ENCODE results near the gene SLC2A13. TPM values are rescaled to one million over a fixed set of nuclear protein-coding genes. Genes with fewer than 3 reads are reported as not detected.

The SLC2A13 gene
- total RNA-seq, 1 donor from 2014 or later = 5.6 TPM

DNA sequence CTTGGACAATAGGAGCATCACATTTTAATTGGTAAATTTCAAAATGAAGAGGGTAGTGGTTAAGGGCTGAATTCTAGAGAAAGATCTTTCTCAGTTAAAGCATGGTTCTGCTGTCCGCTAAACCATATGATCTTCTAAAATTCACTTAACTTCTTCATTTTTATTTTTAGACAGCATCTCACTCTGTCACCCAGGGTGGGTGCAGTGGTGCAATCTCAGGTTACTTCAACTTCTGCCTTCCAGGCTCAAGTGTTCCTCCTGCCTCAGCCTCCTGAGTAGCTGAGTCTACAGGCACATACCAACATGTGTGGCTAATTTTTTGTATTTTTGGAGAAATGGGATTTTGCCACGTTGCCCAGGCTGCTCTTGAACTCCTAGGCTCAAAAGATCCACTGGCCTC lies 259.6 kb downstream of the SLC2A13 start:
- Mint-ChIP-seq H3K27me3 (ENCODE audit: low read depth) (no peaks in the 10 kb centered on the region), H3K27ac (ENCODE audit: unreplicated experiment) (no peak overlapping the region), H3K4me1 (peaks cover 4% of the 10 kb centered on the region), H3K36me3 (ENCODE audit: low read depth) (peaks cover 3% of the 10 kb centered on the region), H3K9me3 (no peaks in the 10 kb centered on the region), H3K4me3 (no peak overlapping the region)
- no peak for DNase-seq (ENCODE audit: low read depth, low spot score)
- TF ChIP-seq, protein P1, sequence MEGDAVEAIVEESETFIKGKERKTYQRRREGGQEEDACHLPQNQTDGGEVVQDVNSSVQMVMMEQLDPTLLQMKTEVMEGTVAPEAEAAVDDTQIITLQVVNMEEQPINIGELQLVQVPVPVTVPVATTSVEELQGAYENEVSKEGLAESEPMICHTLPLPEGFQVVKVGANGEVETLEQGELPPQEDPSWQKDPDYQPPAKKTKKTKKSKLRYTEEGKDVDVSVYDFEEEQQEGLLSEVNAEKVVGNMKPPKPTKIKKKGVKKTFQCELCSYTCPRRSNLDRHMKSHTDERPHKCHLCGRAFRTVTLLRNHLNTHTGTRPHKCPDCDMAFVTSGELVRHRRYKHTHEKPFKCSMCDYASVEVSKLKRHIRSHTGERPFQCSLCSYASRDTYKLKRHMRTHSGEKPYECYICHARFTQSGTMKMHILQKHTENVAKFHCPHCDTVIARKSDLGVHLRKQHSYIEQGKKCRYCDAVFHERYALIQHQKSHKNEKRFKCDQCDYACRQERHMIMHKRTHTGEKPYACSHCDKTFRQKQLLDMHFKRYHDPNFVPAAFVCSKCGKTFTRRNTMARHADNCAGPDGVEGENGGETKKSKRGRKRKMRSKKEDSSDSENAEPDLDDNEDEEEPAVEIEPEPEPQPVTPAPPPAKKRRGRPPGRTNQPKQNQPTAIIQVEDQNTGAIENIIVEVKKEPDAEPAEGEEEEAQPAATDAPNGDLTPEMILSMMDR (conservative IDR thresholded peaks at IDR 0.05) = no peak

DNA sequence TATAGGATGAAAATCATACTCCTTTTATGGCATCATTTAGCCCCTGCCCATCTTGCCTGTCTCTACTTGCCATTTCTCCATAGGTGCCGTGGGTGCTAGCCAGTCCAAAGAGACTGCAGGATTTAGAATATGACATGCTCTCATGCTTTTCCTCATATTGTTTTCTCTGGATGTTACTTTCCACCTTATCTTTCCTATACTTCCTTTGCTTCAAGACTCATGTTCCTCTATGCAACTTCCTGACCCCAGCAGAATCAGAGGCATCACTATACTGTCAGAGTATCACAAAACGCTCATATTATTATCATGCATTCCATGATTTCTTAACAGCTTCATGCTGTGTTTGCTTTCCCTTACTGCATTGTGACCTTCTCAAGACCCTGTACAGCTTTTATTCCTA lies 265.5 kb downstream of the SLC2A13 start:
- no peak overlapping the region for H3K4me3 Mint-ChIP-seq
- H3K36me3 Mint-ChIP-seq (ENCODE audit: low read depth) = no peaks in the 10 kb centered on the region
- H3K27me3 Mint-ChIP-seq (ENCODE audit: low read depth) = no peaks in the 10 kb centered on the region
- H3K9me3 Mint-ChIP-seq = no peaks in the 10 kb centered on the region
- H3K4me1 Mint-ChIP-seq = no peaks in the 10 kb centered on the region
- no peak overlapping the region for H3K27ac Mint-ChIP-seq (ENCODE audit: unreplicated experiment)
- TF ChIP-seq, protein P1 (conservative IDR thresholded peaks at IDR 0.05) = no peak
- DNase-seq (ENCODE audit: low read depth, low spot score) = no peak

- Mint-ChIP-seq H3K27me3 (ENCODE audit: low read depth) (no peaks in the 10 kb centered on the region), H3K9me3 (no peaks in the 10 kb centered on the region), H3K27ac (ENCODE audit: unreplicated experiment) (no peak overlapping the region), H3K4me3 (no peak overlapping the region), H3K36me3 (ENCODE audit: low read depth) (no peaks in the 10 kb centered on the region), H3K4me1 (no peaks in the 10 kb centered on the region)
- DNase-seq (ENCODE audit: low read depth, low spot score) = no peak
- TF ChIP-seq, protein P1 (conservative IDR thresholded peaks at IDR 0.05) = no peak
Measured at GRCh38 chr12:39839072-39839471, 266.8 kb downstream of the SLC2A13 start.

DNA sequence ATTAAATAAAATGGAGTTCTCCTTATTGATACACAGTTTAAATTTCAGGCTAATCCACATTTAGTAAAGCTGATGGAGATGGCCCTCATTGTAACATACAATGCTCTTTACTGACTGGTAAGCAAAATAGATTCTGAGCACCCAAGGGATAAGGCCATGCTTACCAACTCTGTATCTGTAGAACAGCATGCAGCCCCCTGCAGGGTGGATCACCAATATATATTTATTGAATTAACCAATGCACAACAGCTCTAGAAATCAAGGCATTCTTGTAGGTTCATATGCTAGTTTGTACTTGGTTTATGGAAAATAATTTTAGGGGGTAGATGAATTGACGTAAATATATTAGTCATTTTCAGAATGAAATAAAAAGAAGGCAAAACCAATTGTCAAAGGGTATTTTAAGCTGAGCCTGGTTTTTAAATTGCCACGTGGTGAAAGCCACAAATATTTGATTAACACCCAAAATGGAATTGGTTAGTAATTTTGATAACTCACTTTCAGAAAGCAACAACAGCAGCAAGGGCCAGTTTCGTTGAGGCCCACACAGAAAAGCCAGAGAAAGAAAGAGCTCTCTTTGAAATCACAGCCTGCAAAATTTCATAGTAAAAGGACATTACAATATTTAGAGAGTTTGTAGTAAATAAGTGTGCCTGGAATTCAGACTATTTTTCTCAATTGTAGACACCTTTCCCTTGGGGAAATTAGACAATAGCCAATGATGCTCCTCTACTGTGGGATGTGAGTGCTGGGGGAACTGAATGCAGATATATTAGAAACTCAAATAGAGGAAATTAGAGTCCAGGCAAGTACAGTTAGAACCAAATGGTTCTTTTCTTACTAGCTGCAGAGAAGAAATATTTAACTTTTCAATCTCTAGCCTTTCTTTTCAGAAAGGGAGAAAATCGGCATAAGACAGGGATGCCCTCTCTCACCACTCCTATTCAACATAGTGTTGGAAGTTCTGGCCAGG lies 270.1 kb downstream of the SLC2A13 start:
- no peak overlapping the region for H3K27ac Mint-ChIP-seq (ENCODE audit: unreplicated experiment)
- H3K4me1 Mint-ChIP-seq = no peaks in the 10 kb centered on the region
- no peak for DNase-seq (ENCODE audit: low read depth, low spot score)
- no peaks in the 10 kb centered on the region for H3K27me3 Mint-ChIP-seq (ENCODE audit: low read depth)
- H3K9me3 Mint-ChIP-seq = no peaks in the 10 kb centered on the region
- H3K4me3 Mint-ChIP-seq = no peak overlapping the region
- TF ChIP-seq, protein P1 (conservative IDR thresholded peaks at IDR 0.05) = no peak
- H3K36me3 Mint-ChIP-seq (ENCODE audit: low read depth) = no peaks in the 10 kb centered on the region

- Mint-ChIP-seq H3K27me3 (ENCODE audit: low read depth) (no peaks in the 10 kb centered on the region), H3K4me1 (no peaks in the 10 kb centered on the region), H3K4me3 (no peak overlapping the region), H3K9me3 (no peaks in the 10 kb centered on the region), H3K27ac (ENCODE audit: unreplicated experiment) (no peak overlapping the region), H3K36me3 (ENCODE audit: low read depth) (no peaks in the 10 kb centered on the region)
- no peak for DNase-seq (ENCODE audit: low read depth, low spot score)
- TF ChIP-seq, protein P1 (conservative IDR thresholded peaks at IDR 0.05) = no peak
Measured at GRCh38 chr12:39831587-39832315, 274.1 kb downstream of the SLC2A13 start.
